HT1080 (cell line): ENCODE results near the gene KCNAB1. TPM values are rescaled to one million over a fixed set of nuclear protein-coding genes. Genes with fewer than 3 reads are reported as not detected.

Experiments used
- DNase-seq: peaks from one replicate; pipeline ENCODE4 v3.0.0-alpha.2; 2015; ENCODE audit warnings: low read depth
- total RNA-seq: library from RNA; depleted of rRNA; stranded (reverse); fragments of >200 nt; shearing (Covaris generic); gene quantifications from 2 replicates; pipeline ENCODE4 v1.2.3, GENCODE V29; 2014

KCNAB1 gene
- total RNA-seq, 1 experiment from 2014 or later = 1.9 TPM

DNA sequence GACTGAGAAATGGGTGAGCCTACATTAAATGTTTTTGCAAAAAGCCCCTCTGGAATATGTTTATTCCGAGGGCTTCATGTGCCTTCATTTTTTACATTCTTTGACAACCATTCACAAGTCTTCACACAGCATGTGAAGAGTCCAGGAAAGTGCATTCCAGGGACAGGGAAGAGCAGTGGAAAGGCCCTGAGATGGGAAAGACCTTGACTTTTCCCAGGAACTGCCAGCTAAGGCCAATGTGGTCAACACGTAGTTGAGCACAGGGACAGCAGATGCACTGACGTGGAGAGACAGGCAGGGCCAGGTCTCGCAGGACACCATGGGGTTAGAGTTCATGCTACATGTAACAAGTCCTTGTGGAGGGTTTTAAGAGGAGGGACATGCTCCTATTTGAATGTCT lies 412.8 kb downstream of the KCNAB1 start:
- DNase-seq = no peak

DNA sequence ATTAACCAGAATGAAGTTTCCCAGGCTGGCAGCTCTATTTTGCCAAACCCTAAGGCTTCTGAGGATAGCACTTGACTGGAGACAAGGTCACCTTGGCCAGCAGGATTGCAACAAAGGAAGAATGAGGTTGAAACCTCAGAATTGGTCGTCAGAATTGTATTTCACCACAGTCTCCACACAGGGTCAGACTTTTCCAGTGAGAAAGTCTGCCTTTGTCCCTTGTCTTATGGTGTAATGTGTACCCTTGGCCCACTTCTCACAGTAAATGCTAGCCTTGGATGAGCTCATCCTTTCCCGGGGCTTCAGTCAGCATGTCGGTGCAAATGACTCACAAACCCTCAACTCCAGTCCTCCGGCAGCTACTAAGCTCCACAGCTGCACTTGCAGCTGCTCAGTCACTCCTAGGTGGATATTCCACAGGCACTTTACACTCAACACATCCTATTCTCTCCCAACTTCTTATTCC lies 414.8 kb downstream of the KCNAB1 start:
- peak; percentile 100 for DNase-seq

DNA sequence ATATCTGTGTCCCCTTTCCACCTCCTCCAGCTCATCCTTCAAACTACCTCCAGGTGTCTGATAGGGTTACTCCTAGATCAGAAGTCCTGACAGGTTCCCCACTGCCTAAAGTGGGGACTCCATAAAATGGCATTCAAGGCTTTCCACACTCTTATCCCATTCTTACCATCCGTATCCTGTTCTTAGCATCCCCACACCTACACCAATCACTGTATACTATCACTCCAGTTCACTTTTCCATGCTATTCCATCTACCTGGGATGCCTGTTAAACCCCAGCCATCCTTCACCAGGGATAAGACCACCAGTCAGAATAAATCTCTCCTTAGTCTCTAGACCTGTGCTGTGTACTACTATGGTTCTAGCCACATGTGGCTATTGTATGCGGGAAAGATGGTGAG lies 415.4 kb downstream of the KCNAB1 start:
- no peak for DNase-seq

DNA sequence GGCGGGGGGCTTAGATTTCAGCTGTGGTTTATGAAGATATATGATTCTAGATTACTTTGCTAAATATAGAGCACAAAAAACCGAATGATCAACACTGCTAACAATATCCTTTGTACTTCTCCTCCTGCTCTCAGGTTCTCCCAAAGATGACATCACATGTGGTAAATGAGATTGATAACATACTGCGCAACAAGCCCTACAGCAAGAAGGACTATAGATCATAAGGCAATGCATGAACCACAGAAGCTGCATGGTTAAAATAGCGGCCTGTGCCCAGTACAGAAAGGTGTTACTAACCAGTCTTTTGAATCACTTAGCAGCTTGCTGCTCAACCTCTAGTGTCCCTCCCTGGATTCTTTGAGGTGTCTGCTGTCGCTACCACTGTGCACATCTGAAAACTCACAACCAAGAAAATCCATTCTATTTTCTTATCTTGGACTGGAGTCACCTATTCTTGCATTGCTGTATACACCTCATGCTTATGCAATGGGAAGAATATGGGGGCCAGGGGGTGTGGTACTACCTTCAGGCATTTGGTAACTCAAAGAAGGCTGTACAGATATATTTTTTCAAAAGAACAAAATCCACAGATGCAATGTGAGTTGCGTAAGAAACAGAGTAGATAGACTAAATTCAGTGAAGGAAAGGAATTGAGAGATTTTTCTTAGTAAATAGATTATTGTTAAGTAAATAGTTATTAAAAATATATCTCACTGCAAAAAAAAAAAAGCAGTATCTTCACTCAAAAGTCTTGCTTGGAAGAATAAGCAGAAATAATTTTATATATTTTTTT lies 416.3 kb downstream of the KCNAB1 start:
- DNase-seq = peak; percentile 34

DNA sequence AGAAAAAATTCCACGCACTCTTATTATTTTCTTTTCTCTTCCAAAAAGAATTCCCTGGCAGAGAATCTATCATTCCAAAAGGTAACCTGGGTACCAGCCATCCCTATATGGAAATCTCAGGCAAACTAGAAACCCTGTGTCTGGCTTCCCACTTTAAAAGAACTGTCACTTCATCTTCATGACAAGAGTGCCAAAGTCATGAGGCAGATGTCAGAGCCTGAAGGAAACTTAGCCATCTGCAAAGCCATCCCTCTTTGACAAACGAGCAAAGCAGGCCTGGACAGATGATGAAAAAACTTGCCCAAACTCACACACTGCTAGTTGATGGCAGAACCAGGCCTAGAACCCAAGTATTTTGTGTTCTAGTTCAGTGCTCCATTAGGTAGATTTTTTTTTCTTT lies 418.7 kb downstream of the KCNAB1 start:
- no peak for DNase-seq

DNA sequence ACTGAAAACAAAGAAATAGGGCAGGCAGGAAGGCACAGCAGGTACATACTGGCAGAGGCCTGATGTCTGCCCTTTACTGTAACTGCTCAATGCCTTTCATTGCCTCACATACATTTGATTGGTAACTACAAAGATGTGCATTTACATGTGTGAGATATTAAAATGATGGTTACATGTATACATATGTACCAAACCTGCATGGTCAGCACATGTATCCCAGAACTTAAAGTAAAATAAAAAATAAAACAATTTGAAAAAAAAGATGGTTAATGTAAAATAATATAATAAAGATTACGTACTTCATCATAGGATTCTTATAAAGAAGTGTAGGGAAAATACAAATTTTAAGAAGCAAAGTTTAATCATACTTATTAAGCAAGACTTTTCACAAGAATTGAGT lies 419.4 kb downstream of the KCNAB1 start:
- no peak for DNase-seq

DNA sequence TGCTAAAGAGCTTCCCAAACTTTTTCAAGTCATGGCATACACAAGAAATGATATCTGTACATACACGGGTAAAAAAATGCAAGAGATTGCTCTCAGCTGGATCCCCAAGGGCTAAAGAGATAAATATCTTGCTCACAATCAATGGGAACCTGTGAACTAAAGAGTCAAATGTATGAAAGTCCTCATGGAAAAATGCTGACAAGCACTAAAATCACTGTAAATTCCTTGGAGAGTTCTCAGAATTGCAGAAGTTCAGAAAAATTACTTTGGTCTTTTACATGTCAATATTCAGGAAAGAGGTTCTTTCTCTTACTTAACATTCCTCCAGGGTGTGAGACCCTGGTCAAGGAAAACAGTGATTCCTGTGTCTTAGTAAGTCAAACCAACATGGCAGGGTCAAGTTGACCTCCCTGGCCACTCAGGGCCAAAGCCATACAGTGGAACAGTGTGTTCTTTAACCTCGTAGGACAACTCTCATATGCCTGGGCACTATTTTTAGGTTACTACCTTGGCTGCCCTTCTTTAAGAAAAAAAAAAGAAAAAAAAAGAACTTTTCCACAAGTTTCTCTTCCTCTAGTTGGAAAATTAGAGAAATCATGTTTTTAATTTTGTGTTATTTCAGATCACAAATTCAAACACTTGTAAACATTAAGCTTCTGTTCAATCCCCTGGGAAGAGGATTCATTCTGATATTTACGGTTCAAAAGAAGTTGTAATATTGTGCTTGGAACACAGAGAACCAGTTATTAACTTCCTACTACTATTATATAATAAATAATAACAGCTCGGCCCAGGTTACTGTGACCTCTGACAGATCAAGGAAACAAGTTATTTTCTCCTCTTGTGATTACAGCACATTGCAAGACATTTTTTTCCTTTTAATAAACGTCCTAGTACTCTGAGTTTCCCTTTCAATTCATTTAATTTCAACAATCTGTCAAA lies 422.0 kb downstream of the KCNAB1 start:
- no peak for DNase-seq

DNA sequence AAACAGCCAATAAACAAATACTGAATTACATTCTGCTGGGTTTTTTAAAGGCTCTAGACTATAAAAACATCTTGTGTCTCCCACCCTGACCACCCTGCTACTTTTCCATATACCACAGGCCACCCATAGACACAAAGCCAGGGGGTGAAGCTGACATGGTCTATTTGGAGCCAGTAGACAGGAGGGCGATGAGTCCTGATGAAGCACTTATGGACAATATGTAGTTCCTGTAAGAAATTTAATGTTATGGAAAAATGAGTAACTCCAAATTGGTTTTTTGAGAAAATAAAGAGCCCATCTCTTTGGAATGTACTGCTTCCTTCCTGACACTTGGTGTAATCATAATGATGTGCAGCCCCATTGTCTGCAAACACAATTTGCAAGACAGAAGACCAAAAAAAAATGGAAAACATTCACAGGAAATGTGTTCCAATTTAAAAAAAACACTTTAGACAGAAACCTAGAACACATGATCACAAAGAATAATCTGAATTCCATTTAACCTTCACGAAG lies 422.7 kb downstream of the KCNAB1 start:
- DNase-seq = no peak

DNA sequence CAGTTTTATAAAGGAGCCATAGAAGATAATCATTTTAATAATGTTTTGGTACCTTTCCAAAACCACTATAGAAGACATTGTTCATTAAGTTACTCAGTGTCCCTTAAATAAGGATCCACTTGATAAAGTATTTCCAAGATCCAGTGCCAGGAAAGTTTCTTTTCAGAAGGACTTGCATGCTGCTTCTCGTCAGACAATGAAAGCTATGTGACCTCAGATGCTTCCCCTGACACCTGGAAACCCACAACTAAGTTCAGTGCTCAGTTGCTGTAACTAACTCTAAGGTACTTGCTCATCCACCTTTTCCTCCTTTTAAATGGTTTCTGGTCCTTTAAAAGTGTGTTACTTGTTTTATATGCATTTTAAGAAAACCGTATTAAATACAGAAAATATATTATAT lies 427.3 kb downstream of the KCNAB1 start:
- DNase-seq = no peak

DNA sequence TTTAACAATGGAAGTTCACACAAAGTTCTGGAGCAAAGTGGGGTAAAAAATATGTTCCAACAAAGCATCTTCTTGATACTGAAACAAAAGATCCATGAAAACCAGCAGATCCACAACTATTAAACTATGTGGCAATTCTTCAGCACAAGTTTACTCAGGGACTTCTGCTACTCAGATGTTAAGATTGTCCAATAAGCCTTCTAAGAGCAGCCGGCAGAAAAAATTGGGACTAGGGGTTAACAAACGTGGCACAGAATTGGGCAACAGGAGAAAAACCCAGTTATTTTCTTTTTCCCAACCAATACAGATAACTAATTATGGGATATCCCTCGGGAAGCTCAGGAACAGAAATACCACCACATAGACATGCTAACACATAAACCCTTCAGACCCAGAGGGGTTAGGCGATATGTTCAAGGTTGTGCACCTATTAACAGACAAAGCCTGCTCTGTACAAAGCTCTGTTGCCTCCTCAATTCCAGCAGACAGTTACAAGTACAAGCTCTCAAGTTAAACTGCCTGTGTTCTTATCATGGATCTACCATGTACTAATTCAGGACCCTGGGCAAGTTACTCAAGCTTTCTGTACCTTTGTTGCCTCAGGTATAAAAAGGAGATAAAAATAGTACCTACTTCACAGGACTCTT lies 427.8 kb downstream of the KCNAB1 start:
- no peak for DNase-seq

DNA sequence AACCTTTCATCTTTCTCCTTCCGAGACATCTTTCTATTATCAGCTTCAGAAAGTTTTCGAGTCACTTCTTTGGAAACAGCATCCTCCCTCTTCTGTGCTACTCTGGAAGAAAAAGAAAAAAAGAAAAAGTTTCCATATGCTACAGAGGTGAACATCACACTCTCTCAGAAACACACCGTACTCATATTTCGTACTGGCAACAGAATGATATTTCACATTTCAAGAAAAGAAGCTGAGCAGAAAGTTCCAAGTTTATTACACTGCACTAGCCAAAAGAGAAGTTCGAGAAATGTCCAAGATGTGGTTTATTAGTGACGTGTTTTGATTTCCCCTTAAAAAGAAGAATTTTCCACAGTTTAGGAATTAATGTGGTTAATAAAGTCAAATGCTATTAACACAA lies 428.5 kb downstream of the KCNAB1 start:
- DNase-seq = no peak

DNA sequence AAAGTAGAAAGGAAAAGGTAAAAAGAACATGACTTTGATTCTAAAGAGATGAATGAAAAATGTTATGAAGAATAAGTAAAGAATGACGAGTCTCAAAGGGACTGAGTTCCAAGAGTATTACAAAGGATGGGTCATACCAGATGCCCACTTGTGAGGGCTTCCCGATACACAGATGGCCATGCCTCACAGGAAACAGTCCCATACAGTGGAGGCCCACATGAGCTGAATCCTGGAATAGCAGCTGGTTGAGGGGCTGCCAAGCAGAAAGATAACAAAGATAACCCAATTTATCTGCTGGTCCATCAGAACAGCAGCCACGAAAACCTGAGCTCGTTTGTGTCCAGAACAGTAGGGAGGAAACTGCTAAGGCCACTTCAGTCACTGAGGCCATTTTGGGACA lies 430.9 kb downstream of the KCNAB1 start:
- DNase-seq = peak; percentile 82

DNA sequence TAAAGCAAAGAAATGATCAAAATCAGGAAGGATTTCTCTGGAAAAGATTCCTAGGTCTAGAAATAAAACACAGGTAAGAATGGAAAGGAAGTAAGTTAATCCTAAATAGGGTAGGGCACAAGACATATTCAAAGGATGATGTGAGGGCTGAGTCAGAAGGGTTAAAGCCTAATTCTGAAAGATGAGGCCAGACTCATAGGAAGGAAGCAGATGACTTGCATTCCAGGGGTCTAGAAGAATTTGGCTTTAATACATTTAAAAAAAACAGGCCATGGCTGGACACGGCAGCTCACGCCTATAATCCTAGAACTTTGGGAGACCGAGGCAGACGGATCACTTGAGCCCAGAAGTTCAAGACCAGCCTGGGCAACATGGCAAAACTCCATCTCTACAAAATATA lies 431.4 kb downstream of the KCNAB1 start:
- peak; percentile 94 for DNase-seq

DNA sequence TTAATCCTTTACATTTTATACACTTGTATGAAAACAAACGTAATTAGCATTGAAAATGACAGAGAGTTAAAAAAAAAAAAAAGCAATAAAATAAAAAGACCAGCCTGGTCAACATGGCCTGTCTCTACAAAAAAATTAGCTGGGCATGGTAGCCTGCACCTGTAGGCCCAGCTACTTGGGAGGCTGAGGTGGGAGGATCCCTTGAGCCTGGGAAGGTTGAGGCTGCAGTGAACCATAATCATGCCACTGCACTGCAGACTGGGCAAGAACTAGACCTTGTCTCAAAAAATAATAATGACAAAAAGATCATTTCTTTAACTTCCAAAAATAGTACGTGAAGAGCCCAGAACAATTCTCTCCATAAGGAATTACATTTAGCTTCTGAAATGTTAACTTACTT lies 432.6 kb downstream of the KCNAB1 start:
- no peak for DNase-seq

DNA sequence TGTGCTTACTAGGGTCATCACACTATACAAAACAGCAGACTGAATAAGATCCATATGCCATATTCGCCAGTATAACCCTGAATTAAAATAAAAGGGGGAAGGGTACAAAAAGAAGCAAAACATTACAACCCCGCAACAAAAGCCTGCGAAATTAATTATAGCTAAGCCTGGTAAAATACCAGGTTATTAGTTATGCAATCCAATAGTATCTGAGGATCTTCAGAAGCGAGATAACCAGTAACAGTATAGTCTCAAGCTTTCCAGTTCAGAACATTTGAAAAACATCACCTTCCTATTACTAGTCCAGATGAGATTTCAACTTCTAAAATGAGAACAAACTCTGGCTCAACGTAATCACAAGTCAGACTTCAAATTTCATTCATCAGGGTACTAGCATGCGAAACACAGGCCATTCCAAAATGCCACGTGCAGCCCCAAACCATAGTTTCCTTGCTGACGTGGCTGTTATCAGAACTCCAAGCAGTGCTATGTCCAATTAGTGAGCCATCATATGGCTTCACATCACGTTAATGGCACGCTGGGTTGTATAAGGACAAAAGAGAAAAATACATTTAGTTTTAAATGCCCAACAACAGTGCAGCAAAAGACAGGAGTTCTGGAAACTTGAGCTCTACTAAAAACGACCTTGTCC lies 433.5 kb downstream of the KCNAB1 start:
- peak; percentile 66 for DNase-seq

DNA sequence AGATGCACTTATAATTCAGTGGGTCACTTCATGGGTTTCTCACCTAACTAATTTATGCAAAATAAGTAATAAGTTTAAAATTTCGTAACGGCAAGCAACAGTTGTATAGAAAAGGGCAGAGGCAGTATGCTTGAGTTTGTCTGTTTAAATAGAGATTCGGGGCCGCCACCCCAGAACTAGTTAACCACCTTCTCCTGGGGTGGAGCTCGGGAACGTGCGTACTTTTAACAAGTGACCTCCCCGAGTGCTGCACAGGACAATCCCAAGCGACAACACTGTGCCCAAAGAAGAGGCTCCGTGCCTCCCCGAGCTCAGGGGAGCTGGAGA lies 434.1 kb downstream of the KCNAB1 start:
- no peak for DNase-seq

DNA sequence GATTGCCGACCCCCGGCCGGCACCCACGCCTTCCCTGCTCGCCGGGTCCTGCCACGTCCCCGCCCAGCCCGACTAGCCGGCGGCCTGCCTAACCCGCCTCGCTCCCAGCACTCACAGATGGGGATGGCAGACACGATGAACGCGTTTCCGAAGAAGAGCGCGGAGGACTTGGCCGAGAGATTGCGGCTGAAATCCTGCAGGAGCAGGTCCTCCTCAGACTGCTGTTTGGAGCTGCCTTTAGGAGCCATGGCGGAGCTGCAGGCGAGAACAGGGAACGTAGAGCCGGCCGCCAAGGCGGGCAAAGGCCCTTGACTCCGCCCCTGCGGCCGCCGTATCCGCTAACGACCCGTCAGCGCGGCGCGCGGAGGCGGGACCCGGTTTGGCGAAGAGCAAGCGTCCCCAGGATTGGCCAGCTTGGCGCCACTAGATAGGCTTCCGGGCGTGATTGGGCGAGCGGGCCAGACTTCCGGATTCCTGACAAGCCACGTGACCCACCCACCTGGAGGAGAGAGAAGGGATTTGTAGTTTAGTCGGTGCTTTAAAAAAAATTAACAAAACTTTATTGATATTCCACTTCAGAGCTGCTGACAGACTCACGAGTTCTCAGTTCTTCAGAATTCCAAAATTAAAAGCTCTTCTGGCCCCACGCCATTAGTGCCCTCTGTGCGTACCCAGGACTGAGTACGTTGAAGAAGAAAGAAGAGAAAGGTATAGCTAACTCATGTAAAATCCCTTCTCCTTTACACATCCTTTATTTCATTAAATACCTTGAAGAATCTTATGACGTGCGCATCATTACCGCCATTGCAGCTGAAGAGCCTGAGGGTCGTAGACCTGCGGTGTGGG lies 434.7 kb downstream of the KCNAB1 start, which contains the start of gene SSR3:
SSR3 (minus strand) TSS at position 276 of the 846 bp plus-strand sequence; CDS start at position 248, 28 bp downstream.
- DNase-seq = peak; percentile 100

DNA sequence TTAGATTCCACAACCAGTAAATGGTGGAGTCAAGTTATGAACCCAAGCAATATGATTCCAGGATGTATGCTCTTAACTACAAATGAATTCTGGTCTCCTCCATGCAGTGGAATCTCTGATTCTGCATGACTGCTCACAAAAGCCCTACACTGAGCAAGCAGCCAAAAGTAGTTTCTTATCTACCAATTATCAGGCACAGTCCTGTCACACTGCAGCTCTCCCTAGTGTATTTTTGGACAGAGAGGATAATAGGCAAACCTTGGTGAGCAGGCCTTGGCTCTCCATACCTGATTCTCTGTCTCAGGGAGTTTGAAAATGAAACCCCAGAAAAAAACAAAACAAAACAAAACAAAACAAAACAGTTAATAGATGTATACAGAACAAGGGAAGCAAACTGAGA lies 438.0 kb downstream of the KCNAB1 start:
- DNase-seq = no peak

DNA sequence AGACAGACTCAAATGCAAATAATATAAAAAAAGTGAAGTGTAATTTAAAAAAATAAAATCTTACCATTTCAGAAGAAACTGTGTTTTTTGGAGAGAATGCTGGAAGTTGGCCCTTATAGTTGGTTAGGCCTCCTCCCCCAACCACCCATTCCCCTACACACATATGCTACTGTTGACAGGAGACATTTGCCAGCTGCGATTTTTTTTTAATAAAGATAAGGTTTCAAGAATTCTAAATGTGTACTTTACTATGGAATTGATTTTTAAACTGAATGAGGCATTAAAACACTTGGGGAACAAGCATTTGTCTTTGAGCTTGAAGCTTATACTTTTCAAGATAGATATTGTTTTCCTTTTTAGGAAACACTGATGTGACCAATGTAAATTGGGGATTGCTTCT lies 438.9 kb downstream of the KCNAB1 start:
- DNase-seq = no peak

DNA sequence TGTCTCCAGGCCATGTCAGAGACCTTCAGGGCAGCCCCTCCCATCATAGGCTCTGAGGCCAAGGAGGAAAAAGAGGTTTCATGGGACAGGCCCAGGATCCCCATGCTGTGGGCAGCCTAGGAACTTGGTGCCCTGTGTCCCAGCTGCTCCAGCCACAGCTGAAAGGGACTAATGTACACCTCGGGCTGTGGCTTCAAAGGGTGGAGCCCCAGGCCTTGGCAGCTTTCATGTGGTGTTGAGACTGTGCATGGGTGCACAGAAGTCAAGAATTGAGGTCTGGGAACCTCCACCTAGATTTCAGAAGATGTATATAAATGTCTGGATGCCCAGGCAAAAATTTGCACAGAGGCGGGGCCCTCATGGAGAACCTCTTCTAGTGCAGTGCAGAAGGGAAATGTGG lies 441.2 kb downstream of the KCNAB1 start:
- DNase-seq = no peak
